Stimulated activated CD8-positive, alpha-beta memory T cell treated with anti-CD3 and anti-CD28 coated beads, Interleukin-2, amount 100 ng/mL, for 48 hours (primary cell): ENCODE results near the gene LCORL.
"Not testable (repeated sequence)": the region's sequence is repeated elsewhere in the genome, so short reads cannot be mapped to it uniquely, and the experiment has no call there.

Source experiments
- DNase-seq, 2 donors: peaks; one replicate each; pipeline ENCODE4 v3.0.0-alpha.2; 2020; ENCODE audit warnings: low read depth in 2 of 2

Gene LCORL

DNA sequence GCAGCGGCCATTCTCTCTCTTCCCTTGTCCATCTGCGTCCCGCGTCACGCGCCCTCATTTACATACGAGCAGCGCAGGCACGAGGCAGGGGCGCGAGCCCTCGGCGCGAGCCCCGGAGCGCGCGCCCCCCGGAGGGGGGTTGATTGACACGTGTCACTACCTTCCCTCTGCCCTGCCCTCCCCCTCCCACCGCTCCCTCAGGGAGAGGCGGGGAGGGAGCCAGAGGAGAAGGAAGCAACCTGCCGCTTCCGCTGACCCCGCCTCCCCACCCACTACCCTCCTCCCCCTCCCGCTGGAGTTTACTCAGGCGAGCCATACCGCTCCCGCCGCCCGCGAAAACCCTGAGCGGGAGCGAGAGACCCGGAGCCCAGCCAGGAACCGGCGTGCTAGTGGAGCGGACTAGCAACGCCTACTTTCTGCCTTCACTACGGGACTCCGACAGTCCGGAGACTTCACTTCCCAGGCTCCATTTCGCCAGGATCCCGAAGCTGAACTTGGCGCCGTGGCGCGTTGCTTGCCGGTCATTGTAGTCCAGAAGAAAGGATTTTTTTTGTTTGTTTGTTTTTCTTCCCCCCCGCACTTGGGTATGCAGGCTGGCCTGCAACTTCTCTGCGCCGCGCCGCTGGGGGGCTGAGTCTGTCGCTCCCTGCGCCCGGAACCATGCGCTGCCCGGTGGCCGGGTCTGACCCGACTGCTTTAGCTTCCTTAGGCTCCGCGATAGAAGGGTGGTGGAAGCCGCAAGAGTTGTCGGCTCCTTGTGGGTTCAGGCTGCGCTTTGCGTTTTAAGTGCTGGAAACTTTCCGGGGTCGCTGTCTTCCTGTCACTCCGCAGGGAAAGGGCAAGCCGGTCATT lies at the start of gene LCORL:
Gene LCORL (minus strand): TSS at position 36 of the 852 bp plus-strand sequence. CDS start 4 bp downstream, at position 32.
- DNase-seq = peak; percentile 77 to 80

DNA sequence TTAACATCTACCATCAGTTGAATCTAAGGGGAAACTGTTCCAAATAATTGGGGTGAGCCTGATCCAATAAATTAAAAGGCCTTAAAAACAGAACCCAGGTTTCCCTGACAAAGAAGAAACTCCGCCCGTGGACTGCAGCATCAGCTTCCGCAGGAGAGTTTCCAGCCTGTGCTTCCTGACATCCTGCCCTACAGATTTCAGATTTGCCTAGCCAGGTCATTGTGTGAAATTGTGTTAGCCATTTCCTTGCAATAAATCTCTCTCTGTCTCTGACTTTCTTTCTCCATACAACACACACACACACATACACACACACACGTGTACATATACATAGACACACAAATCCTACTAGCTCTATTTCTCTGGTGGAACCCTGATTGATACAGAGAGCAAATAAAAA lies 48.3 kb upstream of the LCORL start:
- no peak for DNase-seq

DNA sequence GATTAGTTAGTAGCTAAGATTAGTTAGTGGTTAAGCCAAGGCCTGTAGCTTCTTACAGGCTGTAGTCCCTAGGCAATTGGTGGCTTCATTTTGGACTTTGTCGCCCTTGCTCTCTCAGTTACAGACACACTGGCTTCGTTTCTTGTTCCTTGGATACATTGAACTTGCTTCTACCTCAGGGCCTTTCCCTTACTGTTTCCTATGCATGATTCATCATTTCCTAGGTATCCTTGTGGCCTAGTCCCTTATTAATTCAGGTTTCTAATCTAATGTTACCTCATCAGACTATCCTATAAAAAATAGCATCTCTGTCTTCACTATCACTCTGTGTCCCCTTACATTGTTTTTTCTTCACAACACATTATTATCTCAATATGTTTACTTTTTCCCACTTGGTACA lies 45.5 kb upstream of the LCORL start:
- no peak for DNase-seq

DNA sequence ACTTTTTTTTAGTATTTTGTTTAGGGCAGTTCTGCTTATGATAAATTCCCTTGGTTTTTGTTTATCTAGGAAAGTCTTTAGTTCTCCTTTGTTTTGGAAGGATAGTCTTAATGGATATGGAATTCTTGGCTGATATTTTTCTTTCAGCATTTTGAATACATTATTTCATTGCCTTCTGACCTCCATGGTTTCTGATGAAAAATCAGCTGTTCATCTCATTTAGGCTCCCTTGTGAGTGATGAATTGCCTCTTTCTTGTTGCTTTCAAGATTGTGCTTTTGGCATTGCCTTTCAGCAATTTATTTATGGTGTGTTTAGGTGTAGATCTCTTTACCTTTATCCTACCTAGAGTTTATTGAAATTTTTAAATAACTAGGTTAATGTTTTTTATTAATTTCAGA lies 41.5 kb upstream of the LCORL start:
- DNase-seq = no peak

DNA sequence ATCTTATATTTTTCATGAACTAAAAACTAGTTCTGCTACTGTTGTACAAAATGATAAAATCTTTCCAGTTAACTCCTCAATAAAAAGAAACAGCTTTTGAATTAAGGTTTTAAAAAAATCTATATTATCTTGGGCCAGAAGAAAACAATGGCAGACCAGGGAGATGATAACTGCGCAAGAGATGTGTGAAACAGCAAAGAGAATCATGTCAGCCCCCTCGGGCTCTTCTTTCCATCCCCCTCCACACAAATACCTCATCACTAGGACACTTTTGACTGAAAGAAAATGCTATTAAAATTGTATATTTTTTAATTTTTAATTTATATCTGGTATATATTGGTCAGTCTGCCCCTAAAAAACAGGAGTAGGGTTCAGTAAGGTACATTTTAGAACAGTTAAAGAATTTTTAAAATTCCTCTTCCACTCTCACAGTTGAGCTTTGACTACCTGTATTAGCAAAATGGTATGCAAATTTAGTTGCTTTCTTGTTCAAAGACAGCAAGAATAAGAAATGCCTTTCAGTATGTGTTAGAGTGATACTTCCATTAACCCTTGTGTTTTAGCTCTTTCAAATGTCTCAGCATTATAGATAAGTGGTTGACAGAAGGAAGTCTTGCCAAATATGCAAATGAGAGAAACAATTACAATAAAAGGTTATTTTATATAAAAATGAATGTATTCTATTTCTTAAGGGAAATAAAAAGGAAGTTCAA lies 36.4 kb upstream of the LCORL start:
- no peak for DNase-seq

DNA sequence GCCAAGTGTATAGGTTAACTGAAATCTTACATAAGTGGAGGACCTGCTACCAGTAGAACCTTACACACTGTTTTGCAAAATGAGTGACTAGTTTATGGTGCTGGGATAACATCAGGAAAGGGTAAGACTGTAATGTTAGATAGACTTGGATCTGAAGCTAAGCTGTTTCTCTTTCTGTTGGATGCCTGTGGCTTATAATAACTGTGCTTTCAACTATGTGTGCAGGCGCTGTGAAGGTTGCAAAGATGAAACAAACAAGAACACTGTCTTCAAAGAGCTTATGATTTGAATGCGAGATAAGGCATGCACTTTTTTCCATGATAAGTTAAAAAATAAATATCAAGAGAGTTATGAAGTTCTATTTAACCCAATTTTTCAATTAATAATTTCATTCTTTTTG lies 34.5 kb upstream of the LCORL start:
- DNase-seq = no peak

DNA sequence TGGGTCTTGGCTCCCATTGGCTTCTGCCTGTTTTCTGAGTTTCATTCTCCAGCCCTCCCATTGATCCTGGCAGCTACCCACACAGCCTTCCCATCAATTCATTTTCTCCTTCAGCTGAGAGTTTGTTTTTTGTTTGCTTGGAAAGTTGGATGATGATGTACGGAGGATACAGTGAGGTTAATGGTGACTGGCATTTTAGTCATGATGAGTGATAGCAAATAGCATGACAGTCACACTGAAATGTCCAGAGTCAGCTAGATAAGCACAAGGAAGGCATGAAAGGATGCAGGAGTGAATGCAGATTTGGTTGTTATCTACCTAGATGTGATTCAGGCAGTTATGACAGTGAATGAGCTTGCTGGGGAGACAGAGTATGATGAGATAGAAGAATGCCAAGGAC lies 30.6 kb upstream of the LCORL start:
- no peak for DNase-seq

DNA sequence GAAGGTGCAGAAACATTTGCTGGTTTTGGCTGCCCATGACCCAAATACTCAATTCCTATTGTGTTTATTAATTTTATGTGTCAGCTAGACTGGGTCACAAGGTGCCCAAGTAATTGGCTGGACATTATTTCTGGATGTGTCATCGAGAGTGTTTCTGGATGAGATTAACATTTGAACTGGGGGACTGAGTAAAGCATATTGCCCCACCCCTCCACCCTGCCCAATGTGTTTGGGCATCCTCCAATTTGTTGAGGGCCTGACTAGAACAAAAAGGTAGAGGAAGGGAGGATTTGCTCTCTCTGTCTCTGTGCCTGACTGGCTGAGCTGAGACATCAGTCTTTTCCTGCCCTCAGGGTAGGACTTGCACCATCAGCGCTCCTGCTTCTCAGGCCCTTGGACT lies 29.7 kb upstream of the LCORL start:
- no peak for DNase-seq

DNA sequence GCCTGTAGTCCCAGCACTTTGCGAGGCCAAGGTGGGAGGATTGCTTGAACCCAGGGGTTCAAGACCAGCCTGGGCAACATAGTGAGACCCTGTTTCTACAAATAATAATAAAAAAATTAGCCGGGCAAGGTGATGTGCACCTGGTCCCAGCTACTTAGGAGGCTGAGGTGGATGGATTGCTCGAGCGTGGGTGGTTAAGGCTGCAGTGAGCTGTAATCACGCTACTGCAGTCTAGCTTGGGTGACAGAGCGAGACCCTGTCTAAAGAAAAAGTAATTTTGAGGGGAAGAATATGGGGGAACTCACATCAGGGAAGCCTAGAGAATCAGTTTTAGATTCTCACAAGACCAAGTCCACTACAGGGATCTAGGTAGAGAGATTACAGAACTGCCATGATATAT lies 28.9 kb upstream of the LCORL start:
- no peak for DNase-seq

DNA sequence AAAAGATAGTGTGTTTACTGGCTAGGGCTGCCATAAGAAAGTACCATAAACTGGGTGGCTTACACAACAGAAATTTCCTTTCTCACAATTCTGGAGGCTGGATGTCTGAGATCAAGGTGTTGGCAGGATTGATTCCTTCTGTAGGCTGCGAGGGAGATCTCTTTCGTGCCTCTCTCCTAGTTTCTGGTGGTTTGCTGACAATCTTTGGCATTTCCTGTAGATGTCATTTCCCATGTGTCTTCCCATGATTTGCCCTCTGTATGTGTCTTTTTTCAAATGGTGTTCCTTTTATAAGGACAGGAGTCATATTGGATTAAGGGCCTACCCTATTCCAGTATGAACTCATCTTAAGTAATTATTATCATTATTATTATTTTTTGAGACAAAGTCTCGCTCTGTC lies 27.9 kb upstream of the LCORL start:
- DNase-seq = no peak

DNA sequence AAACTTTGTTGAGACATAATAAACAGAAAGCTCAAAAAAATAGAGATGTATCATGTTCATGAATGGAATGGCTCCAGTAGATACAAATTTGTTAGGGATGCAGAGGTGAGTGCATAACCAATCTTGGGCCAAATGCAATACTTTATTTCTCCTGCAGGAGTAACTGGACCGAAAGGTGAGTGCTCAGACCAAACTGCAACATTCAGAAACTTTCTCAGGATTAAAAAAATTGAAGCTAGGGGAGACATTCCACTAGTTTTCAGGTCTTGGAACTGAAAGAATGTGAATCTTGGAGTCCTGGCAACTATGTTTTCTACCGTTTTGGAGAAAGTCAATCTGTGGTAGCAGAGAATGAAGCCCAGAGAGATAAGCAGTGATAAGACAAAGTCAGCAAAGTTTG lies 21.2 kb upstream of the LCORL start:
- DNase-seq = no peak

DNA sequence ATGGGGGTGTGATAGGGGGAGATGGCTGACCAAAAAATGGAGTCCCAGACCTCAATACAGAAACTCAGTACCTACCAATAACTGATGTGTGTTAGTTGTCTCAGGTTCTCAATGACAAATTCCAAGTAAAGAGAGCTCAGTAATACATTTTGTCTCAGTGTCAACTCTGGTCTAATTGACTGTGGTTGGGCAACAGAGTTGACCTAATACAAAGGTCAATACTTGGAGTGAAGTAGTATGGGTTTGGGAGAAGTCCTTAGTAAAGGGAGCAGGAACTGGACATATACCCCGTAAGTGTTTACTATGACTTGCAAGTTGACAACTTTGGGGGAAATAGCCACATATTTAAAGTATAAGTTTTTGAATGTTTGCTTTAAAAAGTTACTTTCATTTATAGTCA lies 20.5 kb upstream of the LCORL start:
- DNase-seq = no peak

DNA sequence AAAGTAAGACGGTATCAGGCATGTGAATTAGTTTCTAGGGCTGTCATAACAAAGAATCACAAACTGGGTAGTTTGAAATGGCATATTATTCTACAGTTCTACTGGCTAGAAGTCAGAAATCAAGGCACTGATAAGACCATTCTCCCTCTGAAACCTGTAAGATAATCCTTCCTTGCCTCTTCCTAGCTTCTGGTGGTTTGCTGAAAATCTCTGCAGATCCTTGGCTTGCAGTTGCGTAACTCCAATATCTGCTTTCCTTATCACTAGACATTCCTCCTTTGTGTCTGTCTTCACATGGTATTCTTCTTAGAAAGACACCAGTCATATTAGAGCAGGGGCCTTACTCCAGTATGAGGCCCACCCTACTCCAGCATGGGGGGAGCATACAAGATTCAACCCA lies 19.6 kb upstream of the LCORL start:
- no peak for DNase-seq

DNA sequence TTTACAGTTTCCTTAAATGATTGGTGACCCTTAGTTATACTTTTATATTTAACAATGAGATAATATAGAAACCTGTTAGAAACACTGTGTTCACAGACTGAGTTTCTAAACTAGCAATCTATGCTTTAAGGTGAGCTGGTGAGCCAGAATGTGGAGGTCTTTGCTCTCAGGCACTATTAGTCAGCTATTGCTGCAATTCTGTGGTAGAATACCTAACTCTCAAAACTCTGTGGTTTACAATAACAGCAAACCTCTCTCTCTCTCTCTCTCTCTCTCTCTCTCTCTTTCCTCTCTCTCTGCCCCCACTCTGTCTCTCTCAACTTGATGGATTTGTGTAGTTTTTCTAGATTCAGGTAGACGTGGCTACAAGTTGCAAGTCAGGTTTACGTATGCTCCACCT lies 17.6 kb upstream of the LCORL start:
- no peak for DNase-seq

DNA sequence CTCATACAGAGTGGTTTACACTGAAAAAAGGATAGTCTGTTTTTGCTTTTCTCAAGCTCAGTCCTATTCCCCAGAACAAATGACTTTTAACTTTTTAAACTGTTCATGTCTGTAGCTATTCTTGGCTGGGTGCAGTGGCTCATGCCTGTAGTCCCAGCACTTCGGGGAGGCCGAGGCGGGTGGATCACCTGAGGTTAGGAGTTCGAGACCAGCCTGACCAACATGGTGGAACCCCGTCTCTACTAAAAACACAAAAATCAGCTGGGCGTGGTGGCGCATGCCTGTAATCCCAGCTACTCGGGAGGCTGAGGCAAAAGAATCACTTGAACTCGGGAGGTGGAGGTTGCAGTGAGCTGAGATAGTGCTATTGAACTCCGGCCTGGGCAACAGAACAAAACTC lies 14.8 kb upstream of the LCORL start:
- not testable (repeated sequence) for DNase-seq

DNA sequence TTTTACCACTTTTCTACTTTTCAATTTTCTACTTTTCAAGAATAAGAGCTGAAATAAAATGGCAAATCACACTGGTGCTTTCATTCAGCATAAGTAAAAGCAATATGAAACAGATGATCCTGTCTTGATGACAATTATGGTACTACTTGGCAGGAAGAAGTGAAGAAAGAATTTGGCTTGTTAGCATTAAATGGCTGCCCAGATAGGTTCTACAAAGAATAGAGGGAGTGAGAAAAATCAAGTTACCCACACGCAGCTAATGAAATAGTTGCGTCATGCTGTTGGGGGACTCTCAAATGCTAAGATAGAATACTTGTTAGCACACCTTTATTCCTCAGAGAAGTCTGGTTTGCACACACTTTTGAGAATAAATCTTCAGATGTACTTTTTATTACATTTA lies 12.5 kb upstream of the LCORL start:
- no peak for DNase-seq

DNA sequence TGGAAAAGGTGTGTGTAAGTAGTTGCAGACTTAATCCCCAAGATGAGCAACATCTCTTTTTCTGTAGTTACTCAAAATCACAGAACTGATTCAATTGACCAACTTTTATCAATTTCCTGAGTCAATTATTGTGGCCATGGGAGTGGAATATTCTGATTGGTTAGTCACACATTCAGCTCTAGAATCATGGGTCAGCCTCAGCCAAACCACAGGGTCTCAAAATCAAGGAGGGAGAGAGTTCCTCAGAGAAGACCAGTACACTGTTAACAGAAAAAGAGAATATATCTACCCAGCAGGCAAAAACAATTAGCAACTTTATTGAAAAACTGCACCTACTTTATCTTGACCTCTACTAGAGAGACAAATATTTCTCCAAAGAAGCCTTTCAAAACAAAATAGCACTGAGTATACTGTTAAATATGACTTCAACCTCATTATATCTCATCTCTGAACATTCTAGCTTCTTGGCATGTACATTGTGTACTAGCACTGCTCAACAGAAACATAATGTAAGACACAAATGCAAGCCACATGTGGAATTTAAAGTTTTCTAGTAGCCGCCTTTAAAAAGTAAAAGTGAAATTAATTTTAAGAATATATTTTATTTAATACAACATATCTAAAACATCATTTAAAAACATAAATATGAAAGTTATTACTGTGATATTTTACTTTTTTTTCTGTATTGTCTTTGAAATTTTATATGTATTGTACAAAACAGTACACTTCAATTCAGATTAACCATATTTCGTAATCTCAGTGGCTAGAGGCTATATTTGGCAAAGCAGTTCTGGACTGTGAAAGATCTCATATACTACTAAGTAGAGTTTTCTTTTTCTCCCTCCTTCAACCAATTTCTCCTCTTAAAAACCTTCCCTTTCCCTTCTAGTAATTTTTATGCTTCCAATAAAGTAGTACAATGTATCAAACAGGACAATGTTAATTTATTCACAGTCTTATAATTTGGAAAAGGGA lies 11.8 kb upstream of the LCORL start:
- no peak for DNase-seq

DNA sequence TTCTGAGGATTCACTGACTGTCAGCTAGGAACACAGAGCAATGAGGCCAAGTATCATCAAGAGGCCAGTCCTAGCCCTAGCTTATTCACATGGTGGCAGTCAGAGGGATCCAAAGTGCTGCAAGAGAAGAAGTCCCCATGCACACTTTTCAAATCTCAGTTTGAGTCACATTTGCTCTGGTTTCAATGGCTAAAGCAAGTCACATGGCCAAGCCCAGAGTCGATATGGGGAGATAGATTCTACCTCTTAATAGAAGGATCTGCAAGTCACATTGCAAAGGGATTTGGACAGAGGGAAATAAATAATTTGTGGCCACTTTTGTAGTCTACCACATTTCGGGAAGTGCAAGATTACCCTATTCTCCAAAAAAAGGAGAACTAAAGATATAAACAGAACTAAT lies 3.7 kb upstream of the LCORL start:
- DNase-seq = no peak

DNA sequence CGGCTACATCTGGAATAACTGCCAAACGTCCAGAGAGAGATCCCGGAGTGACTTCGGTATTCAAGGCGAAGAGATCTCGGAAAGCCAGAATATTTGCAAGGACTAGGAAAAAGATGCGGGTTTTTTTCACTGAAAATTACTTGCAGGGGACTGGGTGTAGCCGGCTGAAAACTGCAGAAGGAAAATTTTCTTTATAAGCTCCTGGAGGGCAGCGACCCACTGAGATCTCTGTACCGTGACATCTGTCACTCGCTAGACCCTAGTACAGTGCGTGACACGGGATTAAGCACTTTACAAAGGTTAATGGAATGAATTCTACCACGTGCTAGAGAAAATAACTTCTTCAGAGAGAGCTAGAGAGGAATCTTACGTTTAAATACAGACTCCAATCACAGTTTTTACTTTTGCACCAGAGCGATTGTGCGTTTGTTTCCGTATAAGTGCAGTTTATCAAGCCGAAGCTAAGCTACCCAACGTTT lies 1.1 kb upstream of the LCORL start:
- no peak for DNase-seq

DNA sequence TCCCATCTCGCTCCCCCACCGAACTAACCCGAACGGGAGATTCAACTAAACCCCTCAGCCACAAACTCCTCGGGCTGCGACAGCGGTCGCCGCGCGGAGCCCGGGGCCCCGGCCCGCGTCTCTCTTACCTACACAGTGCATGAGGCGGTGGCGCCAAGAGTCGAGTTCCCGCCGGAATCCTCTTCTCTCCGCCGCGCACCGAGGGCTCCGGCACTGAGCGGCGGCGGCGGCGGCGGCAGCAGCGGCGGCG lies 160 bp downstream of the LCORL start:
- no peak for DNase-seq

DNA sequence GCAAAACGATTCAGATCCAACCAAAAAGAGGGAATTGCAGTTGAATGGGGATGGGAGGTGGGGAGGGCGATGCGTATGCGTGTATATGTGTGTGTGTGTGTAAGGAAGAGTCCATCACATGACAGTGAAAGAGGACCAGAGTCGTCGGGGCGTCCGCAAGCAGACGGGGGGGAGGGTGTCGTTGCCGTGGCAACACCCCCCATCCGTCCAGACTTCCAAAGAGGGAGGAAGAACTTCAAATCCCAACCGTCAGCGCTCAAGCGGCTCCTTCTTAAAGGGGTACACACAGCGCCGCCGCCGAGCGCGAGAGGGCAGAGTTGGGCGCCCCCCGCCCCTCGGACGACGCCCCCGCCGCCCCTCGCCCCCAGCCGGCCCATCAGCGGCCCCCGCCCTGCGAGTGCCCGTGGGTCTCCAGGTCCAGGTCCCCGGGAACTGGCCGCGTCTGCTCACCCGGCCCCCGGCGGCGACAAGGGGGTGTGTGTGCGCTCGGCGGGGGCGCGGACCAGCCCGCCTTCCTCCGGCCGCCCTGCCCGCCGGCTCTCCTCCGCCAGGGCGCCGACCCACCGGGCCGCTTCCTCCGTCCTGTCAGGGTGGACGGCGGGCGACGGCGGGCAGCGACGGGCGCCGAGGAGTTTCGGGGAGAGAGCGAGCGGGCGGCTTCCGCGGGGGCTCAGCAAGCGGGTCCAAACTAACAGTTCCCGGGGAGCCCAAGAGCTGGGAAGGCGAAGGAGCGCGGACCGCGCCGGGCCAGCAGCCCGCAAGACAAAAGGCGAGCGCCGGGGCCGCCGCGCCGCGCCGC lies 685 bp downstream of the LCORL start:
- peak; percentile 17 to 31 for DNase-seq
